Fibroblast of peridontal ligament (primary cell): Measurements from ENCODE around the gene OR2G2.

Experiments
- DNase-seq: peaks from one replicate; pipeline ENCODE4 v3.0.0-alpha.2; 2010; ENCODE audit errors: extremely low read depth

Gene OR2G2, protein sequence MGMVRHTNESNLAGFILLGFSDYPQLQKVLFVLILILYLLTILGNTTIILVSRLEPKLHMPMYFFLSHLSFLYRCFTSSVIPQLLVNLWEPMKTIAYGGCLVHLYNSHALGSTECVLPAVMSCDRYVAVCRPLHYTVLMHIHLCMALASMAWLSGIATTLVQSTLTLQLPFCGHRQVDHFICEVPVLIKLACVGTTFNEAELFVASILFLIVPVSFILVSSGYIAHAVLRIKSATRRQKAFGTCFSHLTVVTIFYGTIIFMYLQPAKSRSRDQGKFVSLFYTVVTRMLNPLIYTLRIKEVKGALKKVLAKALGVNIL

DNA sequence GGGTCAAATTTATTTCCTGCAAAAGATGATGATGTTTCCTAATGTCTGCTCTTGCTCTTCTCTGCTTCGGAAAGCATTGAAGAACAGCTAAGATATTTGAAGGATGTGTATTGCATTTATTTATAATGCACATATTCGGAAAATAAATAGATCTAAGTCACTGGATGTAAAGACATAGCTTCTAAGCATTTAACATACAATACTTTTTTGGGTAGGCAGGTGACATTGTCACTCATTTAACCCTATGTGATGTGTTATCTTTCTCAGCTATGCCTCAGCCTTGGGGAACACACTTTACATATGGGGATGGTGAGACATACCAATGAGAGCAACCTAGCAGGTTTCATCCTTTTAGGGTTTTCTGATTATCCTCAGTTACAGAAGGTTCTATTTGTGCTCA lies at the start of gene OR2G2:
TSS of gene OR2G2 (plus strand) at position 301 of the 400 bp plus-strand sequence. CDS start at position 301, 0 bp downstream.
- no peak for DNase-seq

DNA sequence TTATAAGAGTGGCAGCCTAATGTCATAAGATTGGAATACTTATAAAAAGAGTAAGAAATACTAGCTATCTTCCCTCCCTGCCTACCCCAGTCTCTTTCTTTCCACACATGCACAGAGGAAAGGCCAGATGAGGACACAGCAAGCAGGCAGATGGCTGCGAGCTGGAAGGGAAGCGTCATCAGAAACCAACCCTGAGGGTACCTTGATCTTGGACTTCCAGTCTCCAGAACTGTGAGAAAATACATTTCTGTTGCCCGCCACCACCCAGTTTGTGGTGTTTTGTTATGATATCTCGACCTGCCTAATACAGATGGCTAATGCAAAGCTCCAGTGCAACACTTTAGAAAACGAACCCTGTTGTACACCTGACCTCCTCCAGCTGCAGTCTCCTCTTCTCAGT lies 49.6 kb upstream of the OR2G2 start:
- no peak for DNase-seq

DNA sequence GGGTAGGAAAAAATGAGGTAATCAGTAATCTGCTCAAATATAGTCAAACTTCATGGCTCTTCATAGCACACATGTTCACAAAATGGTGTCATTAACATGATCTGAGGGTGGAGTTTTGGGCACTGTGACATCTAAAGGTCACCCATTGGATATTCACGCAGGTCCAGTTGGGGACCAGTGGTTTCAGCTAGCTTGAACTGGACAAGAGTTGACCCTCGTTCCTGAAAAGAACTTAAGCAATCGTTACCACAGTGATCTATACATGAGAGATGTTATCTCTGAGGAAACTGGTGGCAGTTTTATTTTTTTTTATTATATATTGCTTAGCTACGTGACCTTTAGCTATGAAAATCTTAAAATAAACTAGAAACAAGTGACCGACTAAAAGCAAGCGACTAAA lies 48.9 kb upstream of the OR2G2 start:
- no peak for DNase-seq

DNA sequence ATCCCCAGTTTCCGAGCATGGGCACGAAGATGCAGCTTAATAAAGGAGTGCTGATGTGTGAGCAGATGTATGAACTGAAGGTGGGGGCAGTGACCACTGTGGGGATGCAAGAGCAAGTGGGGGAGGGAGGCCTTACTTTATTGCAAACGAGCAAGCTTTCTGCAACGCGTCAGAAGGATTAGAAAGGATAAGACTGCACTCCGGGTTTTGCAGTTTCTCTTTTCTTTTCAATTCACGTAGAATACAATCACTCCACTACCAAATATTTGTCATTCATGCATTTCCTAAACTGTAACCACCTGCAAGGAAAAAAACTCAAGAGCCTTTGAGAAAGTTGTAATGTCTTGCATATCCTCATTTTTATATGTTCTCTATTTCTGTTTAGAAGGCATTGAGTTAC lies 47.6 kb upstream of the OR2G2 start:
- no peak for DNase-seq

DNA sequence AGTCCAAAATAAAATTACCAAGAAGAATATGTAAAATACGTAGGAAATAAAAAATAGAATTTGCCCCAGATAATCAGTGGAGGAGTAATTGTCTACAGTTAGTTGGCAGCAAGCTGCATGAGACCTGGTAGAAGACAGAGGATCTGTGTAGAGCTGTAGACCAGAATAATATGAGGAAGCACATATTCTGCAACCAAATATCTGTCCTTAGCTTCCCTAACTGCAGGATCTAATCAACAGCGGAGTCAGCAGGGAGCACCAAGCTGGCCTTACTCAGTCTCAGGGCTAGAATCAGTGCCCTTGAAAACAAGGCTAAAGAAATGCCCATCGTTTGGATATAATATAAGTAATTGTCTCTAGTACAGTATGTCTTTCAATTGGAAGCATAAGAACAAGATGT lies 45.3 kb upstream of the OR2G2 start:
- no peak for DNase-seq

DNA sequence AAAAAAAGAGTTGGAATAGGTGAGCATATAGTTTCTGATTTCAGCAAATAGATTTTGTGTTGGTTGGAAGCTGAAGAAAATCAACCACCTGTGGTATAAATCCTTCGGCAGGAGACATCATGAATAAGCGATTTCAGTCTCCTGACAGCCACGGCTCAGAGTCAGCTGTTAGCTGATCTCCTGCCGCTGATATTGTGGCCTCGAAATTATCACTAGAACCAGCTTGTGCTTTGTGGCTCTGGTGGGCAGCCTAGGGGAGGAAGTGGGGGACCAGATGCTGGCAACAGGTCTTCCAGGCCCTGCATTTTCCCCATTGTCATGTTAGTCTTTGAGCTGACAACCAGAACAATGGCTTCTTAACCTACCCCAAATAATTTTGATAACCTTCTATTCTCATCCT lies 40.1 kb upstream of the OR2G2 start:
- DNase-seq, result no peak

DNA sequence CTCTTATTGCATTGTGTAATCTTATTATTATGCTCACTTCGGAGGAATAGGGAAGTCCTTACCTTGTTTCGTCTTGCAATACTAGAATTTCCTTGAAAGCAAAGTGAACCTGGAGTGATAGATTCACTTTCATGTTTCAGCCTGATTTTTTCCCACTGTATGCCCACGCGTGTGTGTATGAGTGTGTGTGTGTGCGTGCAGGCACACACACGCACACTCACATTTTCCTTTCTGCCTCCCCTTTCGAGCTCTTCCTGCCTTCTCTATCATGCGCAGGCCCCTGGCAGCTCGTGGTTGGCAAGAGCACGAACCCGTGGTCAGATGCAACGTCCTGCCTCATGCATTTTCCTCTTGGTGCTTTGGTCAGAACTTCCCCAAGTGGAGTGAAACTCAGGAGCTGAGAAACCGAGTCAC lies 39.4 kb upstream of the OR2G2 start, which contains the start of gene GCSAML:
TSS of gene GCSAML (plus strand) at position 366 of the 414 bp plus-strand sequence. CDS start 58 bp downstream, outside the sequence.
- DNase-seq, result no peak

DNA sequence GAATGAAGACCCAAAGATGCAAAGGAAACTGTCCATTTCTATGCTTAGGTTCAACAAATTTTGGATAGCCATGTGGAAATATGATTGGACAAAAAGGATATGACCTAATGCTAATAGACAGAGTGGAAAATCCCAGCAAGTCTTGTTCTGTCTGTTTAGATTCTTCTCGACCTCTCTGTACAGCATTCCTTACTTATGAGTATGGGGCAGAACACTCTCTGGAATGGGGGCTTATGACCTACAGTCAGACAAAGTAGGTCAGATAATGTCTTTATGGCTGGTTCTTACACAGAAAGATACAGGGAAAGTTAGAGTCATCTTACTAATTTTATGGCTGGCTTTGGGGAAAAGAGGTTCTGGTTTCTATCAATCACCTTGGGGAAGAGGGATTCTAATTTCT lies 36.4 kb upstream of the OR2G2 start:
- DNase-seq, result no peak

DNA sequence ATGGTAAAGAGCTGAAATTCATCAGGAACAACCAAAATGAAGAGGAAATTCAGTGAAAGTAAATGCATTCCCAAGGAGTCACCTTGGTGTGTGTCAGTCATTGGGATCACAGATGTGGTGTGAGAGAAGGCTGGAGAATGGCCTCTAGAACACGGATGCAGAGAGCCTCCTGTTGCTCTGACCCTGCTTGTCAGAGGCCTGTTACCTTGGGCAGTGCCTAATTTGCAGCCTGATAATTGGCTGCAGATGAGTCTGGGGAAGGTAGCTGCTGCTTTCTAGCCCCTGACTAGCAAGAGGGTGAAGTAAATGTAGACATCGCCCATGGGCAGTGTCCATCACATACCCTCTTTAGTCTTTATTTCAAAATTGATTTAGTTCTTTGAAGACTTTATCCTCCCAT lies 35.9 kb upstream of the OR2G2 start:
- no peak for DNase-seq

DNA sequence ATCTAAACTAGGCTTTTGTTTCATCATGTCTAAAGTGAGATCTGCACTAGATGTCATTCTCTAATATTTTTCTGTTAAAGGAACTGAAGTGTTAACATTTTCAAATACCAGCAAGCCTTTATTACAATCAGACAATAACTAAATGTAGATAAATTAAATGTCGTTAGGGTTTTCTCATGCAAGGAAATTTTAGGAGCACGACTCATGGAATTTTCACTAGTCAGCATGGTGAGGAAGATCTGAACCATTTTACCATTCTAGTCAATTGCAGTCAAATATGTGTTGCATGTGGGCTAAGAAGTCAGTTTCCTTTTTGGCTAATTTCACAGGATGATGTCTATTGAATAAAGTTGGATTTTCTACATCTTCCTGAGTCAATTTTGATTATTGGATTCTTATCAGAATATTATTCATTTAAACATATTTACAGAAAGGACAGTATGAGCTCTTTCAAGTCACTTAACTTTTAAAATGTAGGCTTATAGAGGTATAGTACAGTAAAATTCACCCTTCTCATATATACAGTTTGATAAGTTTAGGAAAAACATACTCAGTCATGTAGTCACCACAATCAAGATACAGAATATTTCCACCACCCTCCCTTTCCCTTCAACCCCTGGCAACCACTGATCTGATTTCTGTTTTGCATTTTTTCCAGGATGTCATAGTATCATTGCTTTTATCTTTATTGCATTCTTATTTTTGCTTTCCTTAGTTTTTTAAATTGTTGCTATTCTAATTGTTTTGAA lies 30.1 kb upstream of the OR2G2 start:
- DNase-seq, result no peak

DNA sequence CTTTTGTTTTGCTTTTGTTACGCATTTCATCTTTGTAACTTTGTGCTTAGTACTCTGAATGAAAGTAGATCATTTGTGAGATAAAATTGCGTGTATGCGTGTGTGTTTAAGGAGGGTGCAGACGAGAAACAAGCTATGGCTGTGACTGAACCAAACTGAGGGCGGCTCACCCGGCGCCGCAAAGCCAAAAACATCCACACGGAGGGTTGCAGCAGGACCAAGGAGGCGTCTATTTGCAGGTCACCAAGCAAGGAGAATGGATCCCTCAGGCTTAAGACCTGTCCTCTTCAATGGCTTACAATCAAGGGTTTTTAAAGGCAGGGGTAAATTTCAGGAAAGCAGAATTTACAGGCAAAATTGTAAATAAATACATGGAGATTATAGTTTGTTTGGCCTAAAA lies 26.4 kb upstream of the OR2G2 start:
- DNase-seq, result no peak

DNA sequence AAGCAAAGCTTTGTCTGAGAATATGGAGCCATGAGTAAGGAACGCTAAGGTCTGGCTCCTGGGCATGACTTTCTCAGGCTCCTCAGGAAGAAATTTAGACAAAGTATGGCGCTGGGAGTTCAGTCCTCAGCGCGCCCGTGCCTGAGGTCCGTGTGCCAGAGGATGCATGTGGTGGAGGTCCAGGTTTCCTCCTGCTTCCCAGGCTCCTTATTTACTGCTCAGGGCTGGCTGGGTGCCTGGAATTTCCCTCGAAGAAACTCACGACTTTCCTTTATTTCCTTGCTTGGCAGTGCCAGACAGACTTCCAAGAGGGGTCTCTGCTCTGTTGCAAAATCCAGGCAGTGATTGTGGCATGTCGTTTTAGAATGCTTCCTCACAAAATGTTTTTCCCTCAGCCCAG lies 26.0 kb upstream of the OR2G2 start:
- no peak for DNase-seq

DNA sequence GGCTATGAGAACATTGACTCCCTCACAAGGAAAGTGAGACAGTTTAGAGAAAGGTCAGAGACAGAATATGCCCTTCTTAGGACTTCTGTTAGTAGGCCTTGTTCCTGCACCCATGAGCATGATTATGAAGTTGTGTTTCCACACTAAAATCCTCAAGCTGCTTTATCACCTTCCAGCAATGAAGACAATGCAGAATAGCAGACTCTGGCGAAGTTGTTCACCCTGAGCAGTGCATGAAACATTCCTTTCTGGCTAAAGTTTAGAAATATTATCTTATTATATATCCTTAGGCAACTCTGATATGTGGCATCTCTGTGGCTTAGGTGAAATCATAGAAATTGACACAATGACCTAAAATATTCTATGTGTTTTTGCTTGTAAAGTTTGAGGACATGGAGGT lies 13.9 kb upstream of the OR2G2 start:
- DNase-seq, result no peak

DNA sequence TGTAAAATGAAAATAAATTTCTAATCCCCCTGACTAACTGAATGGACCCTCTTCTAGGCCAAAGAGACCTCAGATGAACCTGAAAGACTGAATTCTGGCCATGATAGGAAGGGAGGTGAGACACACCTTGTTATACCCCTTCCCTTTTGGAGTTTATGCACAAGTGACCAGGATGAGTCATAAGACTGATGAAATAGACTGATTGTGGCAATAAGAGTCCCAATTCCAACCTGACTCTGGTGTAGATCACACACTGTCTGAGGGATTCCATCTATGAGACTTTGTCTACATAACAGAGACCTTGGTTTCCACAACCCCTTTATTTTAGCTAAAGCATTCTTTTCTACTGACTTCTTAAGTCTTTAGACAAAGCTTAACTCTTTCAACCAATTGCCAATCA lies 13.5 kb upstream of the OR2G2 start:
- no peak for DNase-seq

DNA sequence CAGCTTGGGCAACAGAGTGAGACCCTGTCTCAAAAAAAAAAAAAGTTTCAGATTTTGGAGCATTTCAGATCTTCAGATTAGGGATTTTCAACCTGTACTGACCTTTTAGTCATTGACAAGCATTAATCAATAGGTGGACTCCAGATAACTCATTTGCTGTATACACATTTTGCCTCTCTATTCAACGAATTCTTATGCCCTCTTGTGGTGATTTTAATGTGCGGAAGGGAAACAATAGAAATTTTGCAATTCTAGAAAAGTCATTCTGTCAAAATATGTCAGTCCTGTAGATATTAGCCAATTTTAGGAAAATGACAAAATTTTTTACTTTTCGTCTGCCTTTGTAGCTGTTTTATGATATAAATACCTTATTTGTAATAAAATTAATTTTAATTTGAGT lies 11.6 kb upstream of the OR2G2 start:
- no peak for DNase-seq

DNA sequence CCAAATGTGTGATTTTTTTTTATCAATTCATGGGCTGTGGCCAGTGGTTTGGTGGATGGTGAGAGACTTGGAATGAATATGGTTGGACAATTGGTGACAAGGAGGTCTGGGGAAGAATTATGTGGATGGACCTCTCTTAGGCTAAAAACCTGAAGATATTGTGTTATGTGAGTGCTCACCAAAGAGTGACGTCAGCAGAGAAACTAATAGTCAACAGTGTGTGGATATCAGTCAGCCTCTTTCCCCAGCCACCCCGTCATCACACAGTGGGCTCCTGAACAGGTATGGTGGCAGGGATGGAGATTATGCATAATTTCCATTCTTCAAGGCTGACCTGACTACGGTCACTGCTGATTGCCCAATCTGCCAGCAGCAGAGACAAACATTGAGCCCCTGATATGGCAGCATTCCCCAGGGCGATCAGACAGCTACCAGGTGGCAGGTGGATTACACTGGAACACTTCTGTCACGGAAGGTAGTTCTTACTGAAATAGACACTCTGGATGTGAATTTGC lies 9.2 kb upstream of the OR2G2 start:
- no peak for DNase-seq

DNA sequence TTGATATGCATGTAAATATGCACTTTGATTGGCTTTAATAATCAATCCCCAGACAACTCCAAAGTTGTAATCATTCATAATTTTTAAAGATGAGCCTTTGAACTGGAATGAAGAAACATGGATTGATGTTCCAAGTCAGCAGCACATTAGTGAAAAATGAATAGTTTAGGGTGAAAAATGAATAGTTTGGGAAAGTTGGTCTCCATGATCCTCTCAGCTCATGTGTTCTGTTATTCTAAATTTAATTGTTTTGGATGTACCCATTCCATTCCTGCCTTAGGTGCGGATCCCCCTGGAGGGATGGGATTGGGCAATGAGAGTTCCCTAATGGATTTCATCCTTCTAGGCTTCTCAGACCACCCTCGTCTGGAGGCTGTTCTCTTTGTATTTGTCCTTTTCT lies 17.1 kb downstream of the OR2G2 start, which contains the start of gene OR2G3:
TSS of gene OR2G3 (plus strand) at position 301 of the 400 bp plus-strand sequence. CDS start at position 301, 0 bp downstream.
- no peak for DNase-seq

DNA sequence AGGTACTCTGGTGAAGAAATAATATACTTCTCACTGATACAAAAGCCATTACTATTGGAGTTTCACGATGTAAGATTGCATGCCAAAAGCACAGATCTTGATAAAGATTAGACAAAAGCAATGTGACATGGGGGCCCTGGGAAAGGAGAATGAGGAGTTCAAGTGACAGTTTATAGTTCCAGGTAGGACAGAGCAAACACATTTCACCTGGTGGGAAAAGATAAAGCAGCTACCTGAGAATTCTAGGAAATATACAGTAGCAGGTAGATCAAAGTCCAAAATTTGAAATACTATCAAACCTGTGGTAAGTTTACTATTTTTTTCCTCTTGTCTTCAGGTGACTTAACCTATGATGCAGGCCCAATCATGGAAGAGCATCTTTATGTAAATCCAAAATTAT lies 25.2 kb downstream of the OR2G2 start:
- no peak for DNase-seq

DNA sequence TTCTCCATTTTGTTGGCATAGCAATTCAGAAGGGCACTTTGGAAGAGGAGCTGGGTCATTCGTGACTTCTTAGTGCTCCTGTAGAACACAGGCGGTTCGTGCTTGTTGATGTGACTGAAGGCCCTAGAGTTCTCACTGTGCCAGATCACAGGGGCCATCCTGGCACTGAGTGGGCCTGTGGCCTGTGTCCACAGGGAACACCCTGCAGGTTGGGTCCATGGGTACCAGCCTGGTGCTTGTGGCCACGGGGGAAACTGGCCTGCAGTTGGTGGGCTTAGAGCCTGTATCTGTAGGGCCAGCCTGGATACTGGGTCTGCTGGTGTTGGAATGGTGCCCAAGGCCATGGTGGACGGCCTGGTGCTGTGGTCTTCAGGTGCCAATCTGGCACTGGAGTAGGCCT lies 26.5 kb downstream of the OR2G2 start:
- no peak for DNase-seq

DNA sequence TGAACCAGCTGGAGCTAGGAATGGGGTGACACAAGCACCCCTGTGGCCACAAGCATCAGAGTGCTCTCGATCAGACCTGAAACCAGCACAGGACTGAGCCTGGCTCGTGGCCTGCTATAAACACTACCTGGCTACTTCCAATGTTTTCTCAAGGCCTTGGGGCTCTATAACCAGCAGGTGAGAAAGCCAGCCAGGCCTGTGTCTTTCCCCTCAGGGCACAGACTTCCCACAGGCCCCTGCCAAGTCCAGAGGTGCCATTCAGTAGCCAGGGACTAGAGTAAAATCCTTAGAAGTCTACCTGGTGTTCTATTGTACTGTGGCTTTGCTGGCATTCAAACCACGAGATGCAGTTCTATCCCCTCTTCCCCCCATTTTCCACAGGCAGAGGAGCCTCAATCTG lies 39.8 kb downstream of the OR2G2 start:
- no peak for DNase-seq

DNA sequence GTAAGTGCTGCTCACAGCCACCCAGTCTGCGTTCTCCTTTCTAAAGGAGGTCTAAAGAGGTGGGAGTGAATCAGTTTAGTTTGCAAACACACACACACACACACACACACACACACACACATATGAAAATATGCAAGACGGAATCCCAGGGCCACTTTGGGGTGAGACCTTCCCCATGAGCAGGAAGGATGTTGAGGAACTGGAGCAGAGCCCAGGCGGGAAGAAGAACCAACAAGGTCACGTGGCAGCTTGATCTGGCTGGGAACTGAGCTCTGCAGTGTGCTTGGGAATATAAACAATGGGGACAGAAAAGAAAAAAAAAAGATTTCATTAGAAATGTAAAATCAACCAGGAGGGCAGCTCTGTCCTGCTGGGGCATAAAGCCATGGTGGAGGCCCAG lies 49.9 kb downstream of the OR2G2 start:
- DNase-seq, result no peak

DNA sequence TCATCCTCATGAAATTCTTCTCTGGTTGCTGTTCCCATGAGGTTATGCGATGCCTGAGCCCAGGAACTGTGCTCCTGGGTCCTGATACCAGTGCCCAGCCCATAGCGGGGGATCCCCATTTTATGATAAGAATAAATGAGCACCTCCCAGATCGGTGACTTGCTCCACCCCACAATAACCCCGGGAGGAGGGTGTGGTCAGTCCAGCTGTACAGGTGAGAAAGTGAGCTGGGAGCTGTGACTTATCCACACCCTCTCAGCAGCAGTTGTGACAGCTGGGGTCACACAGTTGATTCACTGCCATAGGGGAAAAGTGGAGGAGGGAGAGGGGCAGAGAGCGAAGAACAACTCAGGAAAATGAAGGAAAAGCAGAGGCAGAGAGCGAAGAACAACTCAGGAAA lies 50.6 kb downstream of the OR2G2 start:
- DNase-seq, result no peak
